ENCODE measurements around the gene C19orf44. TPM values are rescaled to one million over a fixed set of nuclear protein-coding genes. Genes with fewer than 3 reads are reported as not detected.
A peak's percentile ranks its signal among the peaks of the same experiment; 100 is the strongest.

Gene C19orf44
- total RNA-seq, 1 experiment from 2014 or later: 2.5 TPM

DNA sequence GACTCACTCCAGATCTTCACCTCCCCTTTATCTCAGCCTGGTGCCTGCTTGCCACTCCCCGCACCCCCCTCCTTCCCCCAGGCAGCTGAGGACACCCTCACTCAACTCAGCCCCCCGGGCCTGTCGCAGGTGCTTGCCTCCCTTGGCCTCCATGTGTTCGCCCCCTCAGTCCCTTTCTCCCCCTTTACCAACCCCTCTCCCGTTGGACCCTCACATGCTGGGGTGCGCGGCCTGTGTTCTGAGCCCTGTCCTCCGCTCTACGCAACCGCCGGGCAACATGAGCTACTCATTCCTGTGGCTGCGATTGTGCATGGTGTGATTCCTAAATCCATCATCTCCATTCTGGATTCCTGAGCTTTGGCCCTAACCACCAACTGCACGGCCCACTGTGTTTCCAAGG, 40.9 kb downstream of the C19orf44 start:
- ATAC-seq: no peak
- CTCF ChIA-PET: no interaction called here
- Histone ChIP-seq H2AFZ (ENCODE audit: low read length) (no peak overlapping the region), H3K9me2 (replicated peaks; ENCODE audit: low read length) (no peaks in the 10 kb centered on the region), H3K36me3 (ENCODE audit: low read depth, low read length) (peaks cover 55% of the 10 kb centered on the region), H3K9me3 (ENCODE audit: low read length) (no peaks in the 10 kb centered on the region), H3K27me3 (ENCODE audit: low read length) (no peaks in the 10 kb centered on the region), H3K79me2 (ENCODE audit: low read length) (peaks cover 71% of the 10 kb centered on the region), H3K9ac (ENCODE audit: low read length) (no peak overlapping the region), H3K4me3 (ENCODE audit: low read length) (no peak overlapping the region), H3K4me2 (ENCODE audit: low read length) (no peak overlapping the region), H3F3A (ENCODE audit: low read length, unreplicated experiment) (no peaks in the 10 kb centered on the region), H4K20me1 (ENCODE audit: low read length) (peaks cover 44% of the 10 kb centered on the region), H3K4me1 (ENCODE audit: insufficient read depth, low read length) (peaks cover 13% of the 10 kb centered on the region), H3K27ac (ENCODE audit: low read length) (no peak overlapping the region)
- no TSS peak for BruUV-seq (replicated peaks)
- intact Hi-C loops (cut with micrococcal nuclease): no loop called here
- DNase-seq: no peak
- POLR2A ChIA-PET (ENCODE audit: unreplicated experiment): no interaction called here
- TF ChIP-seq, protein P1, sequence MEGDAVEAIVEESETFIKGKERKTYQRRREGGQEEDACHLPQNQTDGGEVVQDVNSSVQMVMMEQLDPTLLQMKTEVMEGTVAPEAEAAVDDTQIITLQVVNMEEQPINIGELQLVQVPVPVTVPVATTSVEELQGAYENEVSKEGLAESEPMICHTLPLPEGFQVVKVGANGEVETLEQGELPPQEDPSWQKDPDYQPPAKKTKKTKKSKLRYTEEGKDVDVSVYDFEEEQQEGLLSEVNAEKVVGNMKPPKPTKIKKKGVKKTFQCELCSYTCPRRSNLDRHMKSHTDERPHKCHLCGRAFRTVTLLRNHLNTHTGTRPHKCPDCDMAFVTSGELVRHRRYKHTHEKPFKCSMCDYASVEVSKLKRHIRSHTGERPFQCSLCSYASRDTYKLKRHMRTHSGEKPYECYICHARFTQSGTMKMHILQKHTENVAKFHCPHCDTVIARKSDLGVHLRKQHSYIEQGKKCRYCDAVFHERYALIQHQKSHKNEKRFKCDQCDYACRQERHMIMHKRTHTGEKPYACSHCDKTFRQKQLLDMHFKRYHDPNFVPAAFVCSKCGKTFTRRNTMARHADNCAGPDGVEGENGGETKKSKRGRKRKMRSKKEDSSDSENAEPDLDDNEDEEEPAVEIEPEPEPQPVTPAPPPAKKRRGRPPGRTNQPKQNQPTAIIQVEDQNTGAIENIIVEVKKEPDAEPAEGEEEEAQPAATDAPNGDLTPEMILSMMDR (conservative IDR thresholded peaks at IDR 0.05; ENCODE audit: low read depth, low read length): no peak
- TF ChIP-seq EZH2 (IDR thresholded peaks at IDR 0.05; ENCODE audit: low read length, unreplicated experiment) (no peak), EZH2phosphoT487 (IDR thresholded peaks at IDR 0.05; ENCODE audit: borderline replicate concordance, low read length) (no peak)

DNA sequence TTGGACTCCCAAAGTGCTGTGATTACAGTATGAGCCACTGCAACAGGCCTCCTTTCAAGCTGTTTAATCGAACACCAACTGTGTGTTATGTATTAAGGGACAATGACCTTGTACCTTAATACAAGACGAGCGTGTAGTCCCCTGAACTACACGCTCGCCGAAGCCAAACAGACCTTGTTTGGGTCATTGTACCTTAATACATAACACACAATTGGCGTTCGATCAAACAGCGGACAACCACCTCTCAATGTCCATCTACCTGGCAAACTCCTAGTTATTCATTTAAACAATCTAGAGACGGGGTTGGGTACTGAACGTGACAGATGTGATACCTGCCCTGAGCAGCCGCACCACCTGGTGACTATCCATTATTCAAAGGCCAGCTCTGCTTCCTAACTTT, 44.8 kb downstream of the C19orf44 start:
- H3K4me3 ChIP-seq (ENCODE audit: low read length): peak overlapping the region; percentile 96
- H2AFZ ChIP-seq (ENCODE audit: low read length): no peak overlapping the region
- DNase-seq: no peak
- no peaks in the 10 kb centered on the region for H3F3A ChIP-seq (ENCODE audit: low read length, unreplicated experiment)
- peak overlapping the region; percentile 97 for H3K9ac ChIP-seq (ENCODE audit: low read length)
- H3K36me3 ChIP-seq (ENCODE audit: low read depth, low read length): peaks cover 26% of the 10 kb centered on the region
- ChIA-PET CTCF (no interaction called here), POLR2A (ENCODE audit: unreplicated experiment) (no interaction called here)
- peaks cover 16% of the 10 kb centered on the region for H3K4me1 ChIP-seq (ENCODE audit: insufficient read depth, low read length)
- H3K4me2 ChIP-seq (ENCODE audit: low read length): peak overlapping the region; percentile 92
- H3K27me3 ChIP-seq (ENCODE audit: low read length): no peaks in the 10 kb centered on the region
- intact Hi-C loops (cut with micrococcal nuclease): no loop called here
- no peak for ATAC-seq
- no peak overlapping the region for H3K27ac ChIP-seq (ENCODE audit: low read length)
- TF ChIP-seq EZH2phosphoT487 (IDR thresholded peaks at IDR 0.05; ENCODE audit: borderline replicate concordance, low read length) (no peak), EZH2 (IDR thresholded peaks at IDR 0.05; ENCODE audit: low read length, unreplicated experiment) (no peak)
- TF ChIP-seq, protein P1 (conservative IDR thresholded peaks at IDR 0.05; ENCODE audit: low read depth, low read length): no peak
- no peaks in the 10 kb centered on the region for H3K9me2 ChIP-seq (replicated peaks; ENCODE audit: low read length)
- BruUV-seq (replicated peaks): no TSS peak
- H3K9me3 ChIP-seq (ENCODE audit: low read length): no peaks in the 10 kb centered on the region
- H4K20me1 ChIP-seq (ENCODE audit: low read length): peaks cover 36% of the 10 kb centered on the region
- peaks cover 88% of the 10 kb centered on the region for H3K79me2 ChIP-seq (ENCODE audit: low read length)

DNA sequence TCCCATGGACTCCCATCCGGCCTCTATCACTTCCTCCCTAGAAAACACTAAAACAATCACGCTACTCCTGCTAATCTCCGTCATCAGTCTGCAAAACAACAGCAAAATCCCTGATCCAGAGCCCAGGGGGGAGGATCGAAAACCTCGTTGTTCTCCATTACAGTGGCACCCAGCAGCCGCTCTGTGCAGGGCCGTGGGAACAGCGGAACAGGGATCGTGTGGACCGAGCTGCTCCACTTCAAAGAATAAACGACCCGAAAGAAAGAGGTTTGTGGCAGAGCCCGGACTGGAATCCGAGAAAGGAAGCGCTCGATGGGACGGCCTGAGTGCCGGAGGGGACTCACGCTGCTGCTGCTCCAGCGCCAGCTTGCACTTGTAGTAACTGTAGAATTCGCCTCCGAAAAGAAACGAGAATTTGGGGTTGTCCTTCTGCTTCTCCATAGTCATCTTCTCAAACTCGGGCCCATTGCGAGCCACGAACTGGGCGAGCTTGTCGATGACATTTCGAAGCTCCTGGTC, 45.4 kb downstream of the C19orf44 start:
- DNase-seq (no peak), ATAC-seq (peak; percentile 7)
- TF ChIP-seq, protein P1 (conservative IDR thresholded peaks at IDR 0.05; ENCODE audit: low read depth, low read length): no peak
- TF ChIP-seq EZH2phosphoT487 (IDR thresholded peaks at IDR 0.05; ENCODE audit: borderline replicate concordance, low read length) (no peak), EZH2 (IDR thresholded peaks at IDR 0.05; ENCODE audit: low read length, unreplicated experiment) (no peak)
- H3K4me1 ChIP-seq (ENCODE audit: insufficient read depth, low read length): peaks cover 16% of the 10 kb centered on the region
- H3K9me3 ChIP-seq (ENCODE audit: low read length): no peaks in the 10 kb centered on the region
- peaks cover 81% of the 10 kb centered on the region for H3K79me2 ChIP-seq (ENCODE audit: low read length)
- H3F3A ChIP-seq (ENCODE audit: low read length, unreplicated experiment): no peaks in the 10 kb centered on the region
- BruUV-seq (replicated peaks): TSS peak; percentile 77
- H3K27ac ChIP-seq (ENCODE audit: low read length): peak overlapping the region; percentile 49
- peaks cover 24% of the 10 kb centered on the region for H3K36me3 ChIP-seq (ENCODE audit: low read depth, low read length)
- ChIA-PET CTCF (interaction anchor here (0.6 kb wide), 1 partner anchor 145 kb away, joined by 3 read pairs; no protein-coding TSS in a partner anchor), POLR2A (ENCODE audit: unreplicated experiment) (no interaction called here)
- no peaks in the 10 kb centered on the region for H3K9me2 ChIP-seq (replicated peaks; ENCODE audit: low read length)
- H3K4me3 ChIP-seq (ENCODE audit: low read length): peak overlapping the region; percentile 96
- no peaks in the 10 kb centered on the region for H3K27me3 ChIP-seq (ENCODE audit: low read length)
- peak overlapping the region; percentile 72 for H2AFZ ChIP-seq (ENCODE audit: low read length)
- H3K9ac ChIP-seq (ENCODE audit: low read length): peak overlapping the region; percentile 97
- intact Hi-C loops (cut with micrococcal nuclease): no loop called here
- peaks cover 33% of the 10 kb centered on the region for H4K20me1 ChIP-seq (ENCODE audit: low read length)
- peak overlapping the region; percentile 92 for H3K4me2 ChIP-seq (ENCODE audit: low read length)

All from PC-3 (cell line).